GM18519 (cell line): ENCODE measurements around the gene TMEM187.

Experiments used
- ATAC-seq: cut with Tn5 transposase; IDR thresholded peaks from one replicate; pipeline ENCODE4 v1.9.1; 2021; ENCODE audit warnings: mild to moderate bottlenecking, moderate library complexity; ENCODE audit not compliant: unreplicated experiment, low FRiP score

The TMEM187 gene

DNA sequence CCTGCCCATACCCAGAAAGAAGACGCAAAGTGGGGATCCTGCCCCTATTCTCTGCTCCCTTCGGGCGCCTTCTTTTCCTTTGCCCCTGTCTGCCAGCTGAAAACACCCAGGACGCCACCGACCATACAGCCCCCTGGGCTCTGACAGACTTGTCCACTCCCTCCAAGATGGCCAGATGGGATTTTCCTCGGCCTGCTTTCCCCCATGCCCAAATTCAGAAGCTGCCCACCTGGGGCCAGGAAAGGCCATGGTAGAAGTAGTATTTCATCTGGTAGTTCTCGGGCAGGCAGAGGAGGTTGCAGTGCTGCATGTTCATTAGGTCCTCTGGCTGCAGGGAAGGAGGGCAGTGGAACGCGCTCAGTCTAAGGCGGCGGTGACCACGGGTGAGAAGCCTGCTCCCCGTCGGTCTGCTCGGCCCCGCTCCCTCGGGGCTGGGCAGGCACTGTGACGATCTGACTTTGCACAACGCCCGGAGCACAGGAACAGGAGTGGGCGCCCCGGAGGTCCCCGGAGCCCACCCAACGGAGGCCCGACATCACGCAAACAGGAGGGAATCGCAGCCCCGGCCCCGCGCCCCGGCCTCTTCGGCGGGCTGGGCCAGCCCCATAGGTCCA lies 38.3 kb upstream of the TMEM187 start:
- ATAC-seq: peak; percentile 21

DNA sequence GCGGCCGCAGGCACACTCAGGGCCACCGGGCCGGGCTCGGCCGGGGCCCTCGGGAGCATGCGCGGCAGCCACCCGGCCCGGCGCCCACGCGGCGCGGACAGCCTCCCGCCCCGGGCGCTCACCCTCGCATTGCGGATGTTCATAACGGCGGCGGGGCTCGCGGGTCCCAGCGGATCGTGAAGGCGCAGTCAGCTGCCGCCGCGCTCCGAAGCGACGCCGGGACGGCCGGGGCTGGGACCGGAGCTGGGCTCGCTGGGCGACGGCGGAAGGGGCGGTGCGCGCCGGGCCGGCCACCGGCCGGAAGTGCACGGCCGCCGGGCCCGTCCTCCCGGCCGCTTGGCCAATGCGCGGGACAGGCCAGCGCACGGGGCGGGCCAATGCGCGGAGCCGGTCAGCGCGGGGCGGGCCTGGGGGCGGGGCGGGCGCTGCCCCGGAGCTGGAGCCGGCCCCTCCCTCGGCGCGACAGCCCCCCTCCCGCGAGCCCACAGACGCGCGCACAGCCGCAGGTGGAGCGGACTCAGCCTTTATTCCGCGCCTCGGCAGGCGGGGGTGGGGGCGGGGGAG lies 37.7 kb upstream of the TMEM187 start, which contains the start of gene NAA10:
Gene NAA10, minus strand, starts transcription at position 276 of the 564 bp plus-strand sequence. Its CDS starts 133 bp downstream, at position 143.
- peak; percentile 52 for ATAC-seq

DNA sequence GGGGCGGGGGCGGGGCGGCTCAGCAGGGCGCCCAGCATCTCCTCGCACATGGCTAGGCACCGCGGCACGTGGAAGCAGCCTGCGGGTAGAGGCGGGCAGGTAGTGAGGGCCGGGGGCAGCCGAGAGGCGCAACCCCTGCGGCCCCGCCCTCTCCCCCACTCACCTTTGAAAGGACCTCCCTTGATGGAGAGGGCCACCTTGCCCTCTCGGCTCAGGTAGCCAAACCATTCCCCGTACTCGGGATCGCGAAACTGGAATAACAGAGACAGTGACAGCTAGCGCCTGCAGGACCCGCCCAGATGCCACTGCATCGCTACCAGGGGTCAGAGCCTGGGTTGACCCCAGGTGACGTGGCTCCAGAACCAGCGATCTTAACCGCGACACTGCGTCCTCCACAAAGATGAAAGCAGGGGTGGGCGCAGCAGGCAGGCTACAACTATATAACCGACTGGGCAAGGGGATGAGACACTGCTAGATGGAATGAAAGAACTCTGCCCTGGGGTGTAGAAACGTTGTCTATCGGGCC lies 37.2 kb upstream of the TMEM187 start:
- ATAC-seq: no peak

DNA sequence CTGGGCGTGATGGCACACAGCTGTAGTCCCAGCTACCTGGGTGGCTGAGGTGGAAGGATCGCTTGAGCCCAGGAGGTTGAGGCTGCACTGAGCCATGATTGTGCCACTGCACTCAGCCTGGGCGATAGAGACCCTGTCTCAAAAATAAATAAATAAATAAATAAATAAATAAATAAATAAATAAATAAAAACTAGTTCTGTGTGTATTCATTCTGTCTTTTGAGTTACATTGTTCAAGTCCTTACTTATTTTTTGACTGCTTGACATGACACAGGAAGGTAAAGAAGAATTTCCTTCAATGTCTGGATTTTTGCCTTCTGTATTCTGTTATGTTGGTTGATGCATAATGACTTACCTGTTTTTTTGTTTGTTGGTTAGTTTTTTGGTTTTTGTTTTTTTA lies 35.5 kb upstream of the TMEM187 start:
- no peak for ATAC-seq

DNA sequence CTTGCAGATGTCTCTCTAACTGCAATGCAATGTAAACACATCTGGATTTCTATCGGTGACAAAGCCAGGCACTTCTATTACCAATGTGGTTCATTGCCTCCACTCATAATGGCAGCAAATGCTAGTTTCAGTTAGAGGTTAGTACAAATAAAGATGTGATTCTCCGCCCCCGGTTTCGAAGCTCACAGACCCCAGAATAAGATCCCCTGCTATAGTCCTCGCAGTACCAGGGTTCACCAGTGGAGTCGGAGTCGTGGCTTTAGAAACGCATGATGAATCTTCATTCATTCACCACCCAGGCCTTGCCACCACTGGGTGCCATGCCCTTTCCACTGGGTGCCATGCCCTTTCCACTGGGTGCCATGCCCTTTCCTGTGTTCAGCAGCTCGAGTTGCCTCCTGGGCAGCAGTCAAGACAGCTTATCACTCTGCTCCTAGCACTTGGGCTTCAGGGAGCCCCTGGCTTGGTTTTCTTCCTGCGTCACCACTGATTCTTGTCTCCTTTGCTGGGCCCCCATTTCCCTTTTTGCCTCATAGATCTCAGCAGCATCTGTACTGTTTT lies 34.2 kb upstream of the TMEM187 start:
- no peak for ATAC-seq

DNA sequence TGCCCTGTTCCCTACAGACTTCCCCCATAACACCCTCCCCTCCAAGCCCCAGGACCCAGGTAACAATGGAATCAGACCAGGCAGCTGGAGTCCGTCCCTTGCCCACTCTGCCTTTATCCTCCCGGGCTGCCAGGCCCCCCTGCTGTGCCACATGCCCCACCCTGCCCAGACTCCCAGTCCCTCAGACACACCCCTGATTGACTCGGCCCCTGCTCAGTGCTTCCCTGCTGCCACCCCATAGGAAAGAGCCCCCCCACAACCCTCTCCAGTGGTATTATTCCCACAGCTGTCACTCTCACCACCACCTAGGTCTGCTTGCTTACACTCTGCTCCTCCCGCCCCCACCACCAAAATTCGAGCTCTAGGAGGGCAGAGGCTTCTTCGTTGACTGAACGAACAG lies 33.0 kb upstream of the TMEM187 start:
- ATAC-seq: no peak

DNA sequence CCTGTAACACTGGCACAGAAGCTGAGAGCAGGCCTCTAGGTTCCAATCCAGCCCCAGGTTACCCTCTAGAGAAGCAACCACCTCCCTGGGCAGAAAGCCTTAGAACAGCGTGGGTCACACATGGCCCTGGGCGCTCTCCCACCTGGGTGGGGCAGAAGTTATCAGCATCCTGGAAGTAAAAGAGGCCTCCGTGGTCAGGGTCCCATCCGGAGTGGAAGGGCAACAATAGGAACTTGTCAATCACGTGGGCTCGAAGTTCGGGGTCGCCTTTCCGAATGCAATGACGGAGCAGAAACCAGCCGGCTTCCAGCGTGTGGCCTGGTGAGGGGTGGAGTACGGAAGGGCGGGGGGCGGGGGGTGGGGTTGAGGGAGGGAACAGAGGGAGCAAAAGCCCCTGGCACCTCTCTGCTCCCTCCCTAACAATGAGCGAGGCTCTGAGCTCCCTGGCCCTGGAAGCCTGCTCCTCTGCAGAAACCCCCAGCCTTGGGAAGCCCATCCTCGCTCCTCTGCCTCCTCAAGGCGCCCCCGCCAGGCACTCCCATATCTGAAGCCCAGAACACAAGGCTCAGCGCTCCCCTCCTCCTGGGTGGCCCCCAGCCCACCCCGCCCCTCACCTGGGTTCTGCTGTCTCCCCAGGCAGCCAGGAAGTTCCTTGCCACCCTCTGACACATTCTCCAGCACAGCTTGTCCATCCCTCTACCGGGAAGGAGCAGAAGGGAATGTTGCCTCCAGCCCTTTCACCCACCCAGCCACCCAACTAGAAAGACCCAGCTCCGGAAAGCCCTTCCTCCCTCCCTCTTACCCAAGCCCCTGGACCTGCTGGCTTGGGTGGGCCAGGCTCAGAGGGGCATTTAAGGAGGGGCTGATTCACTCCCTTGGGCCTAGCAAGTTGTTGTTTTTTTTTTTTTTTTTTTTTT lies 31.0 kb upstream of the TMEM187 start:
- ATAC-seq: no peak

DNA sequence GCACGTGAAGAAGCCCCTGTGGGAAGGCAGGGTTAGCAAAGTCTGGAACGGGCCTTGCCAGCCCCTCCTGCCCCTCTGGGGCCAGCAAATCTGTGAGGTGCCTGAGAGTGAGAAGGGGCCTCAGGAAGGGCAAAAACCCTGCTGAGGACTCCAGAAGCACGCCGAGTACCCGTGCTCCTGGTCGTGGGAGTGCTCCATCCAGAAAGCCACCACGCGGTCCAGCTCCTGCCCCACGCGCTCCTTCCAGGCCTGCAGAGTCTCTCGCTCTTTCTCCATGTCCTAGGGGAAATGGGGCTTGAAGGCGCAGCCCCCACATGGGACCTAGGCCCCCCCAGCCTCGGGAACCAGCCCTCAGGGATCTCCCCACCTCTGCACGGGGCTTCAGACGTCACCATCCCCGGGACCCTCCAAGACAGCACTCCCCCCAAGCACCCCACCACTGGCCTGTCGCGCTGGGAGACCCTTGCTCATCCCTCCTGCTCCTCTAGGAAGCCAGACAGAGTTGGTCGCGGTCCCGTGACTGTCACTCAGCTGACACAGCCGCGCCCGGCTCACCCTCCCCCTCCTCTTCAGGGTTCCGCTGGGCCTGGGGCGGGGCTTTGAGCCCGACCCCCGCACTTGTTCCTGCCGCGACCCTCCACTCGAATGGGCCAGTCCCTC lies 28.3 kb upstream of the TMEM187 start, which contains the start of gene RENBP:
Gene RENBP, minus strand, starts transcription at position 504 of the 660 bp plus-strand sequence. Its CDS starts 33 bp downstream, at position 471.
- ATAC-seq: no peak

DNA sequence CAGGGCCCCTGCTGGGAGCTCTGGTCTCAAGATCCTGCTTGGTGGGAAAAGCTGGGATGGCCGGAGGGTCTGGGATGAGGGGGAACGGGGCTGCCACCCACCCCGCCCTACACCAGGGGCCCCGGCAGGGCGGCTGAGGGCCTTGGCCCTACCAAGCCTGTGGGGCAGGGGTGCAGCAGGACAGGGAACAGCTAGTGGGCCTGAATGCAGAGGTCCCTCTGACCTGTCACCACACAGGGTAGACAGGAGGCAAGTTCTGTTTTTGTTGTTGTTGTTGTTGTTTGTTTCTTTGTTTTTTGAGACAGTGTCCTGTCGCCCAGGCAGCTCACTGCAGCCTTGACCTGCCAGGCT lies 27.8 kb upstream of the TMEM187 start:
- ATAC-seq: no peak

DNA sequence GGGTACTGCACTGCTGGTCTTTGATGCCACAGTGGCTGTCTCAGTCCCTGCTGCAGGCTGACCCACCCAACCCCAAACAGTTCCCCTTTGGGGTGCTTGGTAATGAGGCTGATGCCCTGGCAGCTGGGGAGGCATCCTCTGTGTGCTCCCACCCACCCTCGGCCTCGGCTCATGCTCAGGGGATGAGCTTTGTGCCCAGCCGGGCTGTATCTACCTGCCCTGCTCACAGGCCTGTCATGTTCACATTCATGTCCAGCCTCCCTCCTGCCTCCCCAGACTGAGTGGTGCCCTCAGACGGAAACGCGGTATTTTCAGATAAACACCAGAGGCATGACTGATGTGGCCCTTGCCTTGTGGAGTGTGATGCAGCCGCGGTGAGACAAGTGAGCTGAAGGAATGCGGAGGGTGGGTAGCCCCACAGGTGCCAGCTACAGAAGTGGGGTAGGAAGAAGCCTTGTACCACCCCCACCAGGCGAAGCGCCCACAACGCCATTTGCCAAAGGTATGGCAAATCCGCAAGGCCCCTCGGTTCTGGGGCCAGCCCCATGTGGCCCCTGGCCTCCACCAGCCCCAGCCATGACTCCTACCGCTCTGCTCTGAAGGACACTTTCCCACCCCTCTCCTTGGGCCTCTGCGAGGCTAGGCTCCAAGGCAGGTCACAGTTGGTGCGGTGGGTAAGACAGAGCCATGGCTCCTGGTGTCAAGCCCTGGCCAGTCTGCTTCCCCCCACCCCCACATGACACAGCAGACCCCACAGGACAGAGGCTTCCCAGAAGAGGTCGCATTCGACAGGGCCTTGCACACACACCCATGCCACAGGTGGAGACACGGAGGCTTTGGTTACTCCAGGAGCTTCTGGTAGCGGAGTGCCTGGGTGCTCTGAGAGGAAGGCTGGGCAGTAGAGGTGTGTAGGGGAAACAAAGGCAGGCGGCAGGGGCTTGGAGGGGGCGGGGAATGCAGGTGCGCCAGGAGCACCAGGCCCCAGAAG lies 26.3 kb upstream of the TMEM187 start:
- ATAC-seq: no peak

DNA sequence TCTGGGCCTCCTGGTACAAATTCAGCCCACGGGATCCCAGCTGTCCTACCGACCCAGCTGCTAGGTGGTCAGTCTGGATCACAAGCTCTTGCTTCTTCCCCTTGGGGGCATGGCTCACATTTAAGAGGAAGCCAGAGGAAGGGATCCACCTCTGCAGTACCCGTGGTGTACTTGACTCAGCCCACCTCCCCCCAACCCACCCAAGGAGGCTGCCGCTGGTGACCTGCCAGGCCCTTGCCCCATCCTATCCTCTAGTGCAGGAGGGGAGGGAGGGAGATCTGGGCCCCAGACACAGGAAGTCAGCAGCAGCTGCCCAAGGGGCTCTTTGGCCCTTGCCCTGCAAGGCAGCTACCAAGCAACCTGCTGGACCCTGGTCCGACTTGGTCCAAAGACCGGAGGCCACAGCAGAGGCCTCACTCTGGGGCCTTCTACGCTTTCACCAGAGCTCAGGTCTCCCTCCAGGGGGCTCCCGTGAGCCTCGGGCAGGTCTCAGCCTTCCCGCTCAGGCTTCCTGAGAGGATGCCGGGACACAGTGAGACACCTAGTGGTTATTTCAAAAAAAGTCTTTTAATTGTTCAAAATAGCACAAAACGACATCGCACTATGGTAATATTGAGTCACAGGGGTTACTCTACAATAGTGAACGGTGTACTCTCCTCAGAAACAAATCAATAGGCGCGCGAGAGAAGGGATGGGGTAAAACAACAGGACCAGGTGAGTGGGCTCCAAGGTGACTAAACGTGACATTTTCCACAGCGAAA lies 25.4 kb upstream of the TMEM187 start:
- ATAC-seq: no peak

DNA sequence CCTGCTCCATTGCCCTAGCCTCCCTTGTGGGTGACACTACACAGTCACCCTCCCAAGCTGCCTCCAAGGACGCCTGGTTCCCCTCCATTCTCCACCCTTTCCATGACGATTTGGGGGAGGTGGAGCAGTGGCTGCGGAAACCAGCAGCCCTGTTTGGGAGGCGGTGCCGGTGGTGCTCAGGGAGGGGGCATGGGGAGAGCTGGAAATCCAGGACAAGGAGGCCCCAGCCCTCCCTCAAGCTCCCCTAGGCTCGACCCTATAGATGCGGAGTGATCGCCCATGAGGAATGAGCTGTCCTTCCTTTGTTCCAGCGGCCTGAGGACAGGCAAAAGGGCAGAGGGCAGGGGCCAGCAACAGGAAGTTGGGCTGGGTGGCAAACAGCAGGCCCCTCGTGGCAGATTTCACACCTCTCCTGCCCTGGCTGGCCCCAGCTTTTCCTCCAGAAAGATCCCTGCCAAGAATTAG lies 24.5 kb upstream of the TMEM187 start:
- ATAC-seq: no peak

DNA sequence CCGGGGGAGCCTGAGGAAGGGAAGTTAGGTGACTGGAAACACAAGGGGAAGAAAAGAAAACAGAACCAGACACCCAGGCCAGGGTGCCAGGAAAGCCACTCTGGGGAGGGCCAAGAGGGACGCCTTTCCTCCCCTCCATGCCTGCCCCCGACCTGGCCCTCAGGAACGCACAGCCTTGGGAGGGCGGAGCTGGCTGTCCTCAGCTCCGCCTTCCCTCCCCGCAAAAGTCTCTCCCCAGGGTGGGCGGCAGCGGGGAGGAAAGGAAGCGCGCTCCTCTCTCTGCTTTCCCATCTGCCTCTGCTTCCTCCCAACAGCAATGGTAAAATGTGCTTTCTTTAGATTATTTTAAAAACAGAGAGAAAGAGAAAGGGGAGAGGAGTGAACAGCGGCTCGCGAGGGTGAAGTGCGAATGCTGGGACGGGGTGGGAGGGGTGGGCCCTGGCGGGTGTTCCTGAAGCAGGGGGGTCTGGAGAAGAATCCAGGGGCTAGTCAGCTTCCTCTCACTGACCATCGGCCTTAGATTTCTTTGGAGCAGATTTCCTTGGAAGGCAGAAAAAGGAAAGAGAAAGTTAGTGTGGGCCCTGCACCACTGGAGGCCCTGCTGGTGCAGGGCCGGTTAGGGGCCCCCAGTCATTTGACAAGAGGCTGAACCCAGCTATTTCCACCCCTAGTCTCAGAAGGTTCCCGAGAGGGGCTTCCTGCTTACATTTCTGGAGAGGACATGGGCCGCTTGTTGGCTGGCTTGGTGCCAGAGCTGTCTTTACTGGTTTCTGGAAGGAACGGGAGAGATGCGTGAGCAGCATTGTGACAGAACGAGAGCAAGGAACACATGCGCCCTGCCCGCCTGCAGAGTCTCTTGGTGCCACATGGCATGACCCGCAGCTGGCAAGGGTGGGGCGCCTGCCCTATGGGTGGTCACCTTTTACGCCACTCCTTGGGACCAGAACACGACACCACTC lies 23.4 kb upstream of the TMEM187 start:
- no peak for ATAC-seq

DNA sequence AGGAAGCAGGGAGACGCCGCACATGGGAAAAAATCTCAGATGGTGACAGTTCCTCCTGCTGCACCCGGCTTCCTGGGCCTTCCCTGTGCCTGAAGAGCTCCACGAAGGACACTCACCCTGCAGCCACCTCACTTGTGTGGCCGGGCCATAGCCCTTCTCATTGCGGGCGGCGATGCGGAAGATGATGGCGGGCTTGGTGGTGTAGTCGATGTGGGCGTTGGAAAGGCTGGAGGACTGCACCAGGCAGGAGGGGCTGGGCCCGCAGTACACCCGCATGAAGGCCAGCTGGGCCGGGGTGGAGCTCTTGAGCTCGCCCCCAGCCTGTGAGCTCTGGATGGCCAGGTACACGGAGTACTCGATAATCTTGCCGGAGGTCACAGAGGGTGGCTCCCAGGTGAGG lies 22.4 kb upstream of the TMEM187 start:
- no peak for ATAC-seq

DNA sequence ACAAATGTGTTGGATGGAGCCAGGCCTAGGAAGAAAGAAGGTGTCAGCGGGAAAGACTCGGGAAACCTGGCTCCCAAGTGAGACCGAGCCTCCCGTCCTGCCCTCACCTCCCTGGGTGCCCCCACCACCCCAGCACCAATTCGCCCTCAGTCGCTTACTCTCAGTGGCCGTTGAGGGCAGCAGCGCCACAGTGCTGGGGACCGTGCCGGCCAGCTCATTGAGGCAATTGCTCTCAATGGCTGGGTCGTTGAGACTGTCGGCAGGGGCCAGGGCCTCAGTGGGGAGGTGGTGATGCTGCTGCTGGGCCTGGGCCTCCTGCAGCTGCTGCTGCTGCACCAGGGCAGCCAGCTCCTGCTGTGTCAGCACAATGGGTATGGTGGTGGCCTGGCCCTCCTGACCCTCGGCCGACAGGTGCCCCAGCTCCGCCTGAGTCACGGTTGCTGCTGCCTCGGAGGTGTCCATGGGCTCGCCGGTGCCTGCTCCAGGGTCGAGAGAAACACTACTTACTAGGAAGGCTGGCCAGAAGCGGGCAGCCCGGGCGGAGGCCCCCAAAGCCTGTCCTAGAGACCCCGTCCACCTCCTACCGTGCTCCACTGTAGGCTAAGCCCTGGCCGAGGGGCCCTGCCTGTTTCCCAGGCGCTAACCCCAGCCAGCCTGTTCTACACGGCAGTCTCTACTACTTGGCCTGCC lies 20.7 kb upstream of the TMEM187 start:
- no peak for ATAC-seq

DNA sequence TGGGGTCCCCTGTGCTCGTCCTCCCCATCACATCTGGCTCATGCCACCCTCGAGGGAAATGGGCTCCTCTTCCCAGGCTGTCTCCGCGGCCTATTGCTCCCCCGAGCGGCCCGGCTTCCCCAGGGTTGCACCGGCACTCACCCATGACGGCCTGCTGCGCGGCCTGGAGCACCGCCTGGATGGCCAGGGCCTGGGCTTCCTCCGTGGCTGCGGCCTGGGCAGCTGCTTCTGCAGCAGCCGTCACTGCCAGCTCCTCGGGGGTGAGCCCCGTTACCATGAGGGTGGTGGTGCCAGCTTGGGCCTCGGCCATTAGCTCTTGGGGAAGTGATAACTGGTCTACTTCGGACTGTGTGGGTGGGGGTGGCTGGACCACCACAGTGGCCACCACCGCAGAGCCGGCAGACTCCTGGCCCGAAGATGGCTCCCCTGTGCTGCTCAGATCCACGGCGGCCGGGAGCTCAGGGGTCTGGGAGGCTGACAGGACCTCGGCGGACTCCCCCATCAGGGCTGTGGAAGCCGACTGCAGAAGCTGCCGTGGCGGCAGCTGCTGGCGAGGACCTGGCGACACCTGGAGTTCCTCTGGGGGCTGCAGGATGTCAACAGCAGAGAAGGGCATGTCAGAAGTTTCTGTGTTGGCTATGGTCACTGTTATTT lies 20.1 kb upstream of the TMEM187 start:
- ATAC-seq: no peak
